HUDEP-2 (cell line): ENCODE data around the gene NPB.
A peak's percentile ranks its signal among the peaks of the same experiment; 100 is the strongest.

ENCODE experiments used
- DNase-seq, 76 experiments: peaks; one replicate each; lab custom pipeline; 2025; ENCODE audit not compliant: unreplicated experiment in 76 of 76; lab: John Stamatoyannopoulos, UW

NPB gene

GRCh38 chr17:81869221-81870130 lies 32.6 kb upstream of the NPB start:
- DNase-seq, result peak in 12 of 76 experiments; percentile 3 to 32 (median 14)

GRCh38 chr17:81870131-81870980 lies 31.7 kb upstream of the NPB start:
- peak in 5 of 76 experiments; percentile 12 to 45 (median 33) for DNase-seq

- DNase-seq, result peak in 2 of 76 experiments; percentile 48 to 79
Measured at GRCh38 chr17:81870981-81871386, 31.1 kb upstream of the NPB start, which contains the start of gene ARHGDIA. TSS of gene ARHGDIA (minus strand) at chr17:81871337. CDS start at chr17:81869930, 1,407 bp downstream.

- DNase-seq, result peak in 73 of 76 experiments; percentile 17 to 95 (median 84)
Measured at GRCh38 chr17:81871387-81872230, 30.4 kb upstream of the NPB start.

- no peak for DNase-seq
Measured at GRCh38 chr17:81877569-81877968, 24.5 kb upstream of the NPB start.

GRCh38 chr17:81878294-81878693 lies 23.7 kb upstream of the NPB start:
- no peak for DNase-seq

GRCh38 chr17:81879121-81879520 lies 22.9 kb upstream of the NPB start:
- DNase-seq, result no peak

- no peak for DNase-seq
Measured at GRCh38 chr17:81884520-81884919, 17.5 kb upstream of the NPB start.

- no peak for DNase-seq
Measured at GRCh38 chr17:81884968-81885367, 17.1 kb upstream of the NPB start.

- no peak for DNase-seq
Measured at GRCh38 chr17:81885454-81885853, 16.6 kb upstream of the NPB start.

- peak in 71 of 76 experiments; percentile 22 to 89 (median 76) for DNase-seq
Measured at GRCh38 chr17:81885869-81886548, 16.0 kb upstream of the NPB start.

- no peak for DNase-seq
Measured at GRCh38 chr17:81888105-81888987, 13.7 kb upstream of the NPB start.

GRCh38 chr17:81888988-81889595 lies 12.9 kb upstream of the NPB start:
- DNase-seq, result no peak

GRCh38 chr17:81889602-81890001 lies 12.4 kb upstream of the NPB start:
- no peak for DNase-seq

GRCh38 chr17:81890447-81891302 lies 11.4 kb upstream of the NPB start:
- DNase-seq, result peak in 3 of 76 experiments; percentile 14 to 20 (median 15)

- DNase-seq, result no peak
Measured at GRCh38 chr17:81891303-81891552, 10.8 kb upstream of the NPB start.

- no peak for DNase-seq
Measured at GRCh38 chr17:81895400-81895799, 6.6 kb upstream of the NPB start.
